Karpas-422 (cell line): Measurements from ENCODE around the gene FSTL1. TPM values are rescaled to one million over a fixed set of nuclear protein-coding genes. Genes with fewer than 3 reads are reported as not detected.

ENCODE experiments used
- DNase-seq: peaks from one replicate; pipeline ENCODE4 v3.0.0-alpha.2; 2015
- H2AFZ ChIP-seq: fragments of 200-600 bp; sonication (generic); 2 replicates; pipeline ENCODE4 v1.6.1; 2014; ENCODE audit warnings: antibody characterized with exemption, low read length, mixed read lengths
- H3K27ac ChIP-seq: fragments of 200-600 bp; sonication (generic); 2 replicates; pipeline ENCODE4 v1.5.1; 2014; ENCODE audit warnings: mild to moderate bottlenecking, low read length, moderate library complexity
- H3K27me3 ChIP-seq: fragments of 200-600 bp; sonication (generic); 2 replicates; pipeline ENCODE4 v1.6.1; 2014; ENCODE audit warnings: low read length, mixed read lengths
- H3K36me3 ChIP-seq: fragments of 200-600 bp; sonication (generic); 2 replicates; pipeline ENCODE4 v1.6.1; 2014; ENCODE audit warnings: low read length, mixed read lengths; ENCODE audit not compliant: insufficient read depth
- H3K4me1 ChIP-seq: fragments of 200-600 bp; sonication (generic); 2 replicates; pipeline ENCODE4 v1.6.1; 2014; ENCODE audit warnings: mild to moderate bottlenecking, low read length, mixed read lengths
- H3K4me2 ChIP-seq: fragments of 200-600 bp; sonication (generic); 2 replicates; pipeline ENCODE4 v1.6.1; 2014; ENCODE audit warnings: low read length, low read depth, mild to moderate bottlenecking; ENCODE audit not compliant: poor library complexity, severe bottlenecking
- H3K4me3 ChIP-seq: fragments of 200-600 bp; sonication (generic); 2 replicates; pipeline ENCODE4 v1.5.1; 2014; ENCODE audit warnings: mild to moderate bottlenecking, antibody characterized with exemption, low read length, mixed read lengths
- H3K79me2 ChIP-seq: fragments of 200-600 bp; sonication (generic); 2 replicates; pipeline ENCODE4 v1.6.1; 2014; ENCODE audit warnings: mild to moderate bottlenecking, low read length, mixed read lengths
- H3K9ac ChIP-seq: fragments of 200-600 bp; sonication (generic); 2 replicates; pipeline ENCODE4 v1.6.0; 2014; ENCODE audit warnings: low read length
- H3K9me2 ChIP-seq: fragments of 200-600 bp; sonication (generic), shearing (Covaris generic); replicated peaks from 2 replicates; pipeline ENCODE4 v1.6.0; 2014; ENCODE audit warnings: mild to moderate bottlenecking, low read length, moderate library complexity; ENCODE audit not compliant: insufficient read depth
- H3K9me3 ChIP-seq: fragments of 300-700, 200-600 bp; sonication (generic); 2 replicates; pipeline ENCODE4 v1.6.1; 2014; ENCODE audit warnings: low read length, mixed read lengths
- H4K20me1 ChIP-seq: fragments of 200-600 bp; sonication (generic); 2 replicates; pipeline ENCODE4 v1.6.1; 2014; ENCODE audit warnings: mild to moderate bottlenecking, antibody characterized with exemption, low read length, low read depth; ENCODE audit not compliant: insufficient read depth
- total RNA-seq: library from RNA; depleted of rRNA; stranded (reverse); fragments of >200 nt; shearing (Covaris generic); gene quantifications from 2 replicates; pipeline ENCODE4 v1.2.3, GENCODE V29; 2014; ENCODE audit warnings: low replicate concordance

FSTL1 gene
- total RNA-seq, 1 experiment from 2014 or later: not detected

DNA sequence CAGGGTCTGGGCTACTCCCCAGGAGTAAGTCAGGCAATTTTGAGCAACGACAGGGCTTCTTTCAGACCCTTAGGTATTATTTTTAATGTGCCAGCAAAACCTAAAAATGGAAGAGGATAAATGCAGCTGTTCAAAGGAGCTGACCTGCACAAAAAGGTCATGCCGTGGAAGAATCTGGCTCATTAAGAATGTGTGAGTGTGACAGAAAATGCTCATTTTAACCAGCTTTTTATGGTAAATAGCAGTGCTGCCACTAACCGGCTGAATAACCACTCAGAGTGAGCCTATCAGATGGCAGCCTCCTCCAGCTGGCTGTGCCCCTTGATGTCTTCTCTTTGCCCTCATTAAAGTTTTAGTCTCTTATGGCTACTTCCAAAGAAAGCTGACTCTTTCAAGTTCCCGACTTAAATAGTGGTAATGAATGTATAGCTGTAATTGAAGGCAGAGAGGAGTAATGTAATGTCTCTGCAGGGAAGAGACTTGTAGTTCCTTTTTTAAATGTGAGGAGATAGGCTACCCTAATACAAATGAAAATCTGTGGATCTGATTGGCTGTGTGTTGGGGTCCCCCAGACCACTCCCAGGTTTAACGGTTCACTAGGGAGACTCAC is 9.5 kb upstream of the FSTL1 start:
- no peak overlapping the region for H2AFZ ChIP-seq
- no peaks in the 10 kb centered on the region for H3K4me1 ChIP-seq
- no peaks in the 10 kb centered on the region for H4K20me1 ChIP-seq
- H3K36me3 ChIP-seq: no peaks in the 10 kb centered on the region
- H3K9me2 ChIP-seq: no peaks in the 10 kb centered on the region
- 0 out of 2 replicates have a peak, but pooled peaks cover 4% of the 10 kb centered on the region for H3K27me3 ChIP-seq
- no peaks in the 10 kb centered on the region for H3K79me2 ChIP-seq
- no peak overlapping the region for H3K9ac ChIP-seq
- H3K9me3 ChIP-seq: no peaks in the 10 kb centered on the region
- H3K27ac ChIP-seq: no peak overlapping the region
- H3K4me2 ChIP-seq: no peak overlapping the region
- no peak overlapping the region for H3K4me3 ChIP-seq
- DNase-seq: no peak

DNA sequence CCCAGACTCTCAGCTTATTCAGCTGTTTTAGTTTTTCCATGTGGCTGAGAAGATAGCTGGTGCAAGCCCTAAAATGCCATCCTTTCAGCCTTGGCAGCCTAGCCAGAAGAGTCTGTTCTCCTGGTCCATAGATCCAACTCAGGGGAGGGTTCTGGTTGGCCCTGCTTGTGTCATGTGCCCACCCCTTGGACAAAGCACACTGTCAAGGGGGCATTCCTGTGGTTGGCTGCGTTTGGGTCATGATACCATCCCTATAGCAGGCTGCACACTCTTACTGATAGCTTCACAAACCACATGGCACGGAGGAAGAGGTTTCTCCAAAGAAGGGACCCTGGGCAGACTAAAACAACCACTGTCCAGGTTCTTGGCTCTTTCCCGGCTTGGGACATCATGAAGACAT is 8.4 kb upstream of the FSTL1 start:
- no peak for DNase-seq
- Histone ChIP-seq H3K9me3 (no peaks in the 10 kb centered on the region), H3K4me2 (no peak overlapping the region), H3K9me2 (no peaks in the 10 kb centered on the region), H3K4me1 (no peaks in the 10 kb centered on the region), H3K4me3 (no peak overlapping the region), H3K36me3 (no peaks in the 10 kb centered on the region), H3K27ac (no peak overlapping the region), H3K79me2 (no peaks in the 10 kb centered on the region), H3K9ac (no peak overlapping the region), H2AFZ (no peak overlapping the region; the same call in 1 of the 2 replicates), H4K20me1 (no peaks in the 10 kb centered on the region), H3K27me3 (0 out of 2 replicates have a peak, but pooled peaks cover 4% of the 10 kb centered on the region)

DNA sequence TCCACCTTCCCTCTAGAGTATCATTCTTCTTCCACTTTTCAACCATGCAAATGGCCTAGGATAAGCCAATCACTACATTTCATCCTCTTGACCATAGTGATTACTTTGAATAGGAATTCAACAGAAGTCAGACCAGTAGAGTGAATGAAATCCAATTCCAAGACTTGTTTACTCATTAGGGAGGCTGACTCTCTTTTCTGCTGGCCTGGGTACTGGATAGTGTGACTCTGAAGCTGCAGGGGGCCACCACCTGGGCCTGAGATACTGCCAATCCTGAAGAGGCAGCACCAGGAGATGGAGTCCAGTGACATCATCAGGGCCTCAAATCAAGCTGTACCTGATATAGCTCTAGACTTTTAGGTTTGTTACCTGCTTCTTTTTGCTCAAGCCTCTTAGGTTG is 7.0 kb upstream of the FSTL1 start:
- Histone ChIP-seq H3K9me2 (no peaks in the 10 kb centered on the region), H3K9me3 (no peaks in the 10 kb centered on the region), H3K4me1 (no peaks in the 10 kb centered on the region), H3K4me2 (no peak overlapping the region), H4K20me1 (no peaks in the 10 kb centered on the region), H2AFZ (no peak overlapping the region), H3K27ac (no peak overlapping the region), H3K9ac (no peak overlapping the region), H3K27me3 (0 out of 2 replicates have a peak, but pooled peaks cover 4% of the 10 kb centered on the region), H3K36me3 (no peaks in the 10 kb centered on the region), H3K79me2 (no peaks in the 10 kb centered on the region), H3K4me3 (no peak overlapping the region)
- DNase-seq: no peak

DNA sequence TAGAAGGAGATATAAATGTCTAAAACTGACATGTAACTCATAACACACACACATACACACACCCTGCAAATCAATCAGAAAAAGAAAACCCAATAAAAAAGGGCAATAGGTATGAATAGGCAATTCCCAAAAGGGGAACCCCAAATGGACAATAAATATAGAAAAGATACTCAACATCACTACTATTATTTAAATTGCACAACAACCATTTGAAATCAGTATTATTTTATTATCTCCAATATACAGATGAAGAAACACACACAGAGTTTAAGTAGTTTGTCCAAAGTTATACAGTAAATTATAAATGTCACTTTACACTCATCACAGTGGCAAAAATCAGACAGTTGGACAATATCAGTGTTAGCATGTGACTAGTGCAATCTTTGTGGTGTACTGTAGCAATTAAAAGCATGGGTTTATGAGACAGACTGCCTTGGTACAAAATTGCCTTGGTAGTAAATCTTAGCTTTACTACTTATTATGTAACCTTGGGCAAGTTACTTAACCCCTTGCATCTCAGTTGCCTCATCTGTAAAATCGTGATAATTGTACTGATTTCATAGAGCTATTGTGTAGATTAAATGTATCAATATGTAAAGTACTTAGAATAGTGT is 3.4 kb upstream of the FSTL1 start:
- H3K4me1 ChIP-seq: no peaks in the 10 kb centered on the region
- no peaks in the 10 kb centered on the region for H3K36me3 ChIP-seq
- no peaks in the 10 kb centered on the region for H3K79me2 ChIP-seq
- H3K9ac ChIP-seq: no peak overlapping the region
- no peak for DNase-seq
- H2AFZ ChIP-seq: no peak overlapping the region
- H3K9me2 ChIP-seq: no peaks in the 10 kb centered on the region
- H3K27me3 ChIP-seq: 0 out of 2 replicates have a peak, but pooled peaks cover 4% of the 10 kb centered on the region
- no peak overlapping the region for H3K27ac ChIP-seq
- no peaks in the 10 kb centered on the region for H4K20me1 ChIP-seq
- no peaks in the 10 kb centered on the region for H3K9me3 ChIP-seq
- no peak overlapping the region for H3K4me3 ChIP-seq
- H3K4me2 ChIP-seq: no peak overlapping the region

DNA sequence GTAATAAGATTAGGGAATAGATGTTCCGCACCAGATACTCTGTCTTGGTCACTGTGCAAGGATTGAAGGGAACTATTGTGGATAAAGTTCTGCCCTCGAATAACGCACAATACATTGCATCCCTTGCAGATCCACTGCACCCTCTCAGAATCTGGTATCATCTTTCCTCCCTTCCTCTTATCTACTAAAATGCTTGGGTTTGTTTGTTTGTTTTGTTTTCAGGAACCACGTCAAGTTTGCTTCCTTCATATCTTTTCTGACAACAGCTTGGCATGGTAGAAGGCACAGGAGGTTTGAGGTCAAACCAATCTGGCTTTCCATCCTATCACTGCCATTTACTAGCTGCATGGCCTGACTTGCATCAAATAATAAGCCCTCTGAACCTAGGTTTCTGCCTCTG is 2.0 kb upstream of the FSTL1 start:
- H4K20me1 ChIP-seq: no peaks in the 10 kb centered on the region
- DNase-seq: no peak
- H3K36me3 ChIP-seq: no peaks in the 10 kb centered on the region
- no peaks in the 10 kb centered on the region for H3K9me3 ChIP-seq
- no peaks in the 10 kb centered on the region for H3K79me2 ChIP-seq
- H3K4me2 ChIP-seq: no peak overlapping the region
- H3K9me2 ChIP-seq: no peaks in the 10 kb centered on the region
- no peak overlapping the region for H3K4me3 ChIP-seq
- H3K27ac ChIP-seq: no peak overlapping the region
- H3K27me3 ChIP-seq: no peaks in the 10 kb centered on the region
- no peak overlapping the region for H3K9ac ChIP-seq
- H3K4me1 ChIP-seq: no peaks in the 10 kb centered on the region
- no peak overlapping the region for H2AFZ ChIP-seq

DNA sequence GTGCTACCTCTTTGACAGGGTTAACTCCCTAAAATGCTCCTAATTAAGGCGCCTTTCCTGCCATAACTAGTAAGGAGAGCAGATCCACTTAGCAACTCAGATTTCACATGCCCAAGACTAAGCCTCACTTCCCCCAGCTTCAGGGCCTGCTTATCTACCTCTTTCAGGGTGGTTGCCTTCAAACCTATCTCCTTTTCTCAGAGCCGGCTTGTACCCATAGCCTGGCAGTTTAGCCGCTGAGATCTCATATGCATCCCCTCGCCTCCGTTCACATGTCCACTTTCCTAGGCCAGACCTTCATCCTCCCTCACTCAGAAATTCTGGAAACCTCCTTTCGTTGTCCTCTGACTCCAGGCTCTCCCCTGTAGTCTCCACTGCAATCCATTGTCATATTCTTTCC is 1.0 kb upstream of the FSTL1 start:
- Histone ChIP-seq H3K9ac (no peak overlapping the region), H4K20me1 (no peaks in the 10 kb centered on the region), H3K36me3 (no peaks in the 10 kb centered on the region), H3K4me1 (no peaks in the 10 kb centered on the region), H3K4me3 (no peak overlapping the region), H3K9me2 (no peaks in the 10 kb centered on the region), H2AFZ (no peak overlapping the region), H3K9me3 (no peaks in the 10 kb centered on the region), H3K79me2 (no peaks in the 10 kb centered on the region), H3K4me2 (no peak overlapping the region), H3K27ac (no peak overlapping the region), H3K27me3 (no peaks in the 10 kb centered on the region)
- no peak for DNase-seq

DNA sequence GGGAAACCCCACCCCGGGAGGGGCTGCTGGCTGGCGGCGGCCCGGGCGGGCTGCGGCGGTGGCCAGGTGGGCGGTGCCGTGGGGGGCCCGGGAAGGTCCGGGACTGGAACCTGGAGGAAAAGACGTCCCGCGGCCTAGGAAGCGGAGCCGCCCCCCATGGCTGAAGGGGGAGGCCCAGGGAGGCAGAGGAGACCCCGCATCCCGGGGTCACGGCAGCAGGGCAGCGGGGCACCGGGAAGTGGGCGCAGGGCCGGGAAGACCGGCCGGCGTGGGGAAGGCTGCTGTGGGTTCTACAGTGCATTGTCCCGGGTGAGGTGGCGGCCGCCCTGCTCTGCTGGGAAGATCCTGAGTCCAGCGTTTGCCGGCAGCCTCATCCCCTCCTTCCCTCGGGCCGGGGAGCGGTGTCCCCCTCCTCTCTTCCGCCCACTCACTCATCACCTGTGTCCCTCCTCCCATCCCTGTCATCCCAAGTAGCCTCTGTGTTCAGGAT is 525 bp upstream of the FSTL1 start:
- H3K27ac ChIP-seq: no peak overlapping the region
- H3K9me3 ChIP-seq: no peaks in the 10 kb centered on the region
- no peaks in the 10 kb centered on the region for H3K27me3 ChIP-seq
- no peaks in the 10 kb centered on the region for H3K79me2 ChIP-seq
- no peak overlapping the region for H3K4me3 ChIP-seq
- H3K4me1 ChIP-seq: no peaks in the 10 kb centered on the region
- H3K36me3 ChIP-seq: no peaks in the 10 kb centered on the region
- DNase-seq: no peak
- H3K9ac ChIP-seq: no peak overlapping the region
- H4K20me1 ChIP-seq: no peaks in the 10 kb centered on the region
- H3K4me2 ChIP-seq: no peak overlapping the region
- H2AFZ ChIP-seq: no peak overlapping the region
- no peaks in the 10 kb centered on the region for H3K9me2 ChIP-seq

DNA sequence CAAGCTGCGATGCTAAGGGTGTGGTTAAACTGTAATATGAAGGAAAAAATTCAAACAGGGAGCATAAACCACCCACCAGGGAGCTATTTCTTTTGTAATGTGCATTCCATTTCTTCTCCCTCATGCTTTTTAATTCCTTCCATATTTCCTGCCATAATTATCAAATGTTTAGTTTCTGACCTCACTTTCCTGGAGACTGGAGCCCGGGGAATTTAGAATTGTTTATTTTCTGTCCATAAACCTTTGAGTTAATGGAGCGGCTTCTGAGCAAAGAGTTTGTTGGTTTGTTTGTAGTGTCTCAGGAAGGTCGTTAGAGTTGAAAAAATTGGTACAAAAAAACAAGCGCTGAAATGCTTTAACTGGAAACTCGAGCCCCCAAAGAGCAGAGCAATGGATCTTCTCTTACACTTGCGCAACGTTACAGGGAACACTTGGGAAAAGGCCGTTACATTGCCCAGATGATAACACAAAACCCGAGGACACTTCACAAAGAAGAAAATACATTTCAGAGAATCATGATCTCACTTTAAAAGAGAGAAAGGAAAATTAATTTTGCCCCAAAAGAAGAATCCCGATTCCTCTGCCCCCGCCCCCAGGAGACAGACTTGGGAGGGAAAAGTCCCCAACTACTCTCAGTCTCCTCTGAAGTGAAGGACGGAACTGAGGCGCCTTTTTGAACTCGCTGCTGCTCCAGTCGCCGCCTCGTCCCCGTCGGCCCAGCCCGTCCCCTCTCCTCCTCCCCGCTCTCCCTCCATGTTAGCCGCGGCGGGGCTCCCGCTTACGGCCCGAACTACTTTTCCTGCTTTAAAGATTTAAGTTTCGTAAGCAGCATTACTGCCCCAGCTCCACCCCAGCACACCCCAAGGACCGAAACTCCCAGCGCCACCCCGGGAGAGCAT is 842 bp downstream of the FSTL1 start:
- no peaks in the 10 kb centered on the region for H3K36me3 ChIP-seq
- H3K9ac ChIP-seq: no peak overlapping the region
- no peak for DNase-seq
- no peaks in the 10 kb centered on the region for H3K27me3 ChIP-seq
- no peaks in the 10 kb centered on the region for H3K9me3 ChIP-seq
- no peaks in the 10 kb centered on the region for H4K20me1 ChIP-seq
- H3K4me1 ChIP-seq: no peaks in the 10 kb centered on the region
- no peak overlapping the region for H3K27ac ChIP-seq
- H2AFZ ChIP-seq: no peak overlapping the region
- H3K9me2 ChIP-seq: no peaks in the 10 kb centered on the region
- no peak overlapping the region for H3K4me3 ChIP-seq
- no peaks in the 10 kb centered on the region for H3K79me2 ChIP-seq
- H3K4me2 ChIP-seq: no peak overlapping the region
